Loucy (cell line): ENCODE results near the gene GRM2.

ENCODE experiments used
- CTCF ChIP-seq: fragments of 200-600 bp; sonication (generic); conservative IDR thresholded peaks from 2 replicates; pipeline ENCODE4 v1.5.1; 2014; ENCODE audit warnings: mild to moderate bottlenecking, antibody characterized with exemption, low read length
- EZH2phosphoT487 ChIP-seq: fragments of 200-600 bp; IDR thresholded peaks from 2 replicates; pipeline ENCODE4 v1.6.1; 2018; ENCODE audit warnings: antibody characterized with exemption, mild to moderate bottlenecking, moderate library complexity, borderline replicate concordance

GRCh38 chr3:51673181-51673801, 33.6 kb upstream of the GRM2 start:
- no peak for TF ChIP-seq CTCF
- no peak for TF ChIP-seq EZH2phosphoT487
